Keratinocyte (primary cell): Measurements from ENCODE around the gene PKNOX2. TPM values are rescaled to one million over a fixed set of nuclear protein-coding genes. Genes with fewer than 3 reads are reported as not detected.

Experiments
- DNase-seq: peaks from one replicate; pipeline ENCODE4 v3.0.0-alpha.2; 2011; ENCODE audit warnings: low read depth, missing footprints, low spot score
- FAIRE-seq: peaks from 2 replicates; lab custom pipeline; 2011; peaks lifted over from hg19 to GRCh38; lab: Jason Lieb, UNC
- H2AFZ ChIP-seq: 2 replicates; pipeline ENCODE4 v1.6.0; 2012; ENCODE audit warnings: low read length, control low read depth, inconsistent platforms; ENCODE audit not compliant: control insufficient read depth
- H3K27ac ChIP-seq: 2 replicates; pipeline ENCODE4 v1.5.1; 2011; ENCODE audit warnings: low read length; ENCODE audit not compliant: control insufficient read depth, insufficient read depth
- H3K27me3 ChIP-seq: 3 replicates; pipeline ENCODE4 v1.6.0; 2011; ENCODE audit warnings: low read length; ENCODE audit not compliant: control insufficient read depth, insufficient read depth; ENCODE audit errors: extremely low read depth
- H3K36me3 ChIP-seq, 2 experiments: 2 replicates in 1 of 2; 3 replicates in 1 of 2; pipeline ENCODE4 v1.5.1; 2011; ENCODE audit warnings: low read length in 2 of 2, mild to moderate bottlenecking in 1 of 2; ENCODE audit not compliant: control insufficient read depth in 2 of 2, insufficient read depth in 2 of 2; ENCODE audit errors: extremely low read depth in 1 of 2
- H3K4me1 ChIP-seq: 3 replicates; pipeline ENCODE4 v1.5.1; 2011; ENCODE audit warnings: low read length; ENCODE audit not compliant: control insufficient read depth, insufficient read depth; ENCODE audit errors: extremely low read depth
- H3K4me2 ChIP-seq: 3 replicates; pipeline ENCODE4 v1.6.0; 2011; ENCODE audit warnings: low read depth, low read length; ENCODE audit not compliant: control insufficient read depth, insufficient read depth; ENCODE audit errors: extremely low read depth
- H3K4me3 ChIP-seq, 3 experiments: fragments of 200-600 bp in 1 of 3; sonication (generic) in 1 of 3; 2 replicates in 2 of 3; 3 replicates in 1 of 3; pipeline ENCODE4 v1.5.1; 2011 to 2016; ENCODE audit warnings: low read length in 3 of 3, mild to moderate bottlenecking in 3 of 3, control low read depth in 2 of 3, inconsistent platforms in 1 of 3, low read depth in 1 of 3, mixed read lengths in 1 of 3, mixed run types in 1 of 3, moderate library complexity in 1 of 3; ENCODE audit not compliant: control insufficient read depth in 2 of 3, insufficient read depth in 2 of 3; ENCODE audit errors: extremely low read depth in 1 of 3
- H3K79me2 ChIP-seq: 2 replicates; pipeline ENCODE4 v1.6.0; 2012; ENCODE audit warnings: low read length; ENCODE audit not compliant: control insufficient read depth, insufficient read depth
- H3K9ac ChIP-seq: 3 replicates; pipeline ENCODE4 v1.6.0; 2011; ENCODE audit warnings: low read length; ENCODE audit not compliant: control insufficient read depth, insufficient read depth; ENCODE audit errors: extremely low read depth
- H3K9me1 ChIP-seq: 3 replicates; pipeline ENCODE4 v1.6.0; 2011; ENCODE audit warnings: low read length; ENCODE audit not compliant: control insufficient read depth, insufficient read depth; ENCODE audit errors: extremely low read depth
- H3K9me3 ChIP-seq: 2 replicates; pipeline ENCODE4 v1.5.1; 2012; ENCODE audit warnings: low read depth, low read length; ENCODE audit not compliant: control insufficient read depth
- H4K20me1 ChIP-seq: 3 replicates; pipeline ENCODE4 v1.6.0; 2011; ENCODE audit warnings: low read length; ENCODE audit not compliant: control insufficient read depth, insufficient read depth; ENCODE audit errors: extremely low read depth
- EZH2 ChIP-seq: IDR thresholded peaks from one replicate; pipeline ENCODE4 v1.6.1; 2012; ENCODE audit warnings: inconsistent platforms, mild to moderate bottlenecking, low read length, moderate library complexity
- dilution Hi-C: fragments of 300-500 bp; cut with MboI; formaldehyde crosslinking; loops from one replicate; pipeline ENCODE4 v1.7.0; 2020; ENCODE audit warnings: low sequenced_read_pairs; ENCODE audit not compliant: extremely low pct_ligation_motif_present
- polyA plus RNA-seq, 5 experiments: library from polyadenylated mRNA; depleted of rRNA in 3 of 5; stranded (reverse) in 3 of 5; stranded (forward) in 1 of 5; unstranded in 1 of 5; fragments of >200 nt; gene quantifications; 1 replicate in 1 of 5; 2 replicates in 3 of 5; 3 replicates in 1 of 5; pipeline versions ENCODE4 v1.2.1 to v1.2.3, GENCODE V29; 2011 to 2012; ENCODE audit warnings: missing spikeins in 2 of 5, low read depth in 1 of 5, low replicate concordance in 1 of 5
- TF ChIP-seq, protein P1 (sequence below), 3 experiments: IDR thresholded peaks in 1 of 3; conservative IDR thresholded peaks in 1 of 3; optimal IDR thresholded peaks in 1 of 3; 2 replicates in 2 of 3; 3 replicates in 1 of 3; pipeline versions ENCODE3 to v1.5.1; 2011; ENCODE audit warnings: low read length in 3 of 3, mild to moderate bottlenecking in 3 of 3, moderate library complexity in 2 of 3, control low read depth in 1 of 3, inconsistent platforms in 1 of 3; ENCODE audit not compliant: insufficient read depth in 2 of 3; ENCODE audit errors: extremely low read depth in 1 of 3

PKNOX2 gene
- polyA plus RNA-seq, 1 donor (not counting 4 experiments of a cell fraction or from before 2014, with no cell fraction given) = 0.05 TPM

DNA sequence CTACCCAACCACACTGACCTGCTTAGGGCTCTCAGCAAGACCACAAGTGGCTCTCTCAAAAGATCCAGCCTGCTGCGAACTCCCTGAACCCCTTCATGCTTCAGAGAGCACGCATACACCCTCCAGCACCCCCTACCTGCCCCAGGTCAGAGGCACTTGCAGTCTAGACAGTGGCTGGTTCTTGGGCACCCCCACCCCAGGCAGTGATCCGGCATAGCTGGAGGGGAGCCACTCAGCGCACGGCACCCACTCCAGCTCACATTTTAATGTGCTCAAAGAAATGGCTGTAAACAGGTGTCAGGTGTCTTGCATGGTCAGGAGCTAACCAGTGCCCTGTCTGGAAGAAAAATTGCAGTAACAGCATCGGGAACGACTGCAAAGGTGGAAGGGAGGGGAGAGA is 140.8 kb downstream of the PKNOX2 start:
- Histone ChIP-seq H3K9me3 (no peaks in the 10 kb centered on the region), H3K4me2 (no peak overlapping the region), H3K4me3 (no peak overlapping the region), H3K36me3 (no peaks in the 10 kb centered on the region), H3K4me1 (peaks cover 14% of the 10 kb centered on the region), H3K9me1 (no peaks in the 10 kb centered on the region), H4K20me1 (no peaks in the 10 kb centered on the region), H3K27ac (no peak overlapping the region), H3K79me2 (no peaks in the 10 kb centered on the region), H3K9ac (no peak overlapping the region), H2AFZ (no peak overlapping the region), H3K27me3 (no peaks in the 10 kb centered on the region)
- FAIRE-seq (no peak), DNase-seq (no peak)
- no peak for TF ChIP-seq EZH2
- TF ChIP-seq, protein P1, sequence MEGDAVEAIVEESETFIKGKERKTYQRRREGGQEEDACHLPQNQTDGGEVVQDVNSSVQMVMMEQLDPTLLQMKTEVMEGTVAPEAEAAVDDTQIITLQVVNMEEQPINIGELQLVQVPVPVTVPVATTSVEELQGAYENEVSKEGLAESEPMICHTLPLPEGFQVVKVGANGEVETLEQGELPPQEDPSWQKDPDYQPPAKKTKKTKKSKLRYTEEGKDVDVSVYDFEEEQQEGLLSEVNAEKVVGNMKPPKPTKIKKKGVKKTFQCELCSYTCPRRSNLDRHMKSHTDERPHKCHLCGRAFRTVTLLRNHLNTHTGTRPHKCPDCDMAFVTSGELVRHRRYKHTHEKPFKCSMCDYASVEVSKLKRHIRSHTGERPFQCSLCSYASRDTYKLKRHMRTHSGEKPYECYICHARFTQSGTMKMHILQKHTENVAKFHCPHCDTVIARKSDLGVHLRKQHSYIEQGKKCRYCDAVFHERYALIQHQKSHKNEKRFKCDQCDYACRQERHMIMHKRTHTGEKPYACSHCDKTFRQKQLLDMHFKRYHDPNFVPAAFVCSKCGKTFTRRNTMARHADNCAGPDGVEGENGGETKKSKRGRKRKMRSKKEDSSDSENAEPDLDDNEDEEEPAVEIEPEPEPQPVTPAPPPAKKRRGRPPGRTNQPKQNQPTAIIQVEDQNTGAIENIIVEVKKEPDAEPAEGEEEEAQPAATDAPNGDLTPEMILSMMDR (optimal IDR thresholded peaks at IDR 0.05 in 1 of 3, IDR thresholded peaks at IDR 0.05 in 1 of 3, conservative IDR thresholded peaks at IDR 0.05 in 1 of 3; ENCODE audit: extremely low read depth in 1 of 3, insufficient read depth in 2 of 3, low read length in 3 of 3) = no peak
- dilution Hi-C loops = no loop called here

DNA sequence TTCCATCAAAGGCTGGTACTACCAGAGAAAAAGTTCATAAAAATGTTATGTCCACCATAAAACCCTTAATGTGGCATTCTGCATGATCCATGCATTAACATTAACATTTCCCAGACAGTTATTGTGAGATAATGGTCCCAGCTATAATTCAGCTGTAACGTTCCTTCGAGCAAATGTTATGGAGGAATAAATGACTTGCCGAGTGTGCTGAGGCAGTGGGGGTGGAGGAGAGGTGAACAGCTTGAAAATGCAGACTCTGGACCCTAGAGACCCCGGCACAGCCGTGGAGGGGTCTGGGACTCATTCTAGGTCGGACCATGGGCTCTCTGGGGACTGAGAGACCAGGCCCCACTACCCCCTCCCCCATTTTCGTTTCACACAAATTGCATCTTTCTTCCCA is 141.9 kb downstream of the PKNOX2 start:
- FAIRE-seq (no peak), DNase-seq (no peak)
- Histone ChIP-seq H3K9me3 (no peaks in the 10 kb centered on the region), H3K4me2 (no peak overlapping the region), H3K4me1 (peaks cover 2% of the 10 kb centered on the region), H3K27me3 (no peaks in the 10 kb centered on the region), H3K9ac (no peak overlapping the region), H3K27ac (no peak overlapping the region), H2AFZ (no peak overlapping the region), H3K4me3 (no peak overlapping the region), H3K79me2 (no peaks in the 10 kb centered on the region), H3K9me1 (no peaks in the 10 kb centered on the region), H3K36me3 (no peaks in the 10 kb centered on the region), H4K20me1 (no peaks in the 10 kb centered on the region)
- dilution Hi-C loops = no loop called here
- TF ChIP-seq, protein P1 (optimal IDR thresholded peaks at IDR 0.05 in 1 of 3, IDR thresholded peaks at IDR 0.05 in 1 of 3, conservative IDR thresholded peaks at IDR 0.05 in 1 of 3; ENCODE audit: extremely low read depth in 1 of 3, insufficient read depth in 2 of 3, low read length in 3 of 3) = no peak
- TF ChIP-seq EZH2 = no peak
